ENCODE data around the gene FIBCD1.

Gene FIBCD1

GRCh38 chr9:130874783-130875182 lies 64.3 kb downstream of the FIBCD1 start:
- DNase-seq: no peak

DNA sequence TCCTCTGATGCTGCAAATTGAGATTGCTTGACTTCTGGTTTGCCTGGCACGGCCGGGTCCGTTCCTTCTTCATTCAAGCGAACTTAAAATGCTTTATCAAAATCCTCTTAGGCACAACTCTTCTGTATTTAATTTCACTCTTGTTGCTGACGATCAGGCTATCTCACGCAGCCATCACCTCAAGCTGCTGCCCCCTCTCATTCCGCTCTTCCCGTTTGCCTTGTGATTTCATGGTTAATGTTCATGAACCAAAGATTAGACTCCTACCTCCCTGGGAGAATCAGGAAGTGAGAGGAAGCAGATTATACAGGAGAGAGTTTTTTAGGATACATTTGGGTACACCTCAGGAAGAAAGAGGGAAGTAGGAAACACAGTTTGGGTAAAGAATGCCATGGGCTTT lies 65.1 kb downstream of the FIBCD1 start:
- DNase-seq: no peak

GRCh38 chr9:130872912-130873503 lies 66.0 kb downstream of the FIBCD1 start:
- DNase-seq: no peak

- DNase-seq: no peak
These were observed 66.5 kb downstream of the FIBCD1 start for GRCh38 chr9:130872508-130872907.

GRCh38 chr9:130872093-130872492 lies 67.0 kb downstream of the FIBCD1 start:
- no peak for DNase-seq

GRCh38 chr9:130871395-130872062 lies 67.5 kb downstream of the FIBCD1 start:
- no peak for DNase-seq

GRCh38 chr9:130870491-130871381 lies 68.3 kb downstream of the FIBCD1 start:
- DNase-seq: no peak

- DNase-seq: no peak
These were observed 69.8 kb downstream of the FIBCD1 start for GRCh38 chr9:130869250-130869649.

DNA sequence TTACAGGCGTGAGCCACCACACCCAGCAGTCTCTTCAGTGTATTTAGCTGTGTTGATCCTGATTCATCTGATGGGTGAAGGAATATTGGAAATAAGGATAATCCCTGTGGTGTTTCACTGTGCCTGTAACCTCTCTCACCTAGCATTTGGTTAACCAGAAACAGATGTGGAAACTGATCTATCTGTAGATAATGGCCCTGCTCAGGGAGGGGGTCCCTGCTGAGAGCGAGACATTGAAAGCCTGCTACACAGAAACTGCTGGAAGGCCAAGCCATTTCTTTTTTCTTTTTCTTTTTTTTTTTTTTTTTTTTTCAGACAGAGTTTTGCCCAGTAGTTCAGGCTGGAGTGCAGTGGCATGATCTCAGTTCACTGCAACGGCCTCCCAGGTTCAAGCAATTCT lies 70.8 kb downstream of the FIBCD1 start:
- DNase-seq: no peak

GRCh38 chr9:130867556-130867955 lies 71.5 kb downstream of the FIBCD1 start:
- no peak for DNase-seq

- peak; percentile 11 for DNase-seq
These were observed 72.5 kb downstream of the FIBCD1 start for GRCh38 chr9:130866474-130866965.

- DNase-seq: no peak
These were observed 73.1 kb downstream of the FIBCD1 start for GRCh38 chr9:130865921-130866320.

- no peak for DNase-seq
These were observed 74.5 kb downstream of the FIBCD1 start for GRCh38 chr9:130864541-130864940.

GRCh38 chr9:130862747-130863146 lies 76.3 kb downstream of the FIBCD1 start:
- DNase-seq: no peak

- no peak for DNase-seq
These were observed 76.8 kb downstream of the FIBCD1 start for GRCh38 chr9:130862217-130862616.

DNA sequence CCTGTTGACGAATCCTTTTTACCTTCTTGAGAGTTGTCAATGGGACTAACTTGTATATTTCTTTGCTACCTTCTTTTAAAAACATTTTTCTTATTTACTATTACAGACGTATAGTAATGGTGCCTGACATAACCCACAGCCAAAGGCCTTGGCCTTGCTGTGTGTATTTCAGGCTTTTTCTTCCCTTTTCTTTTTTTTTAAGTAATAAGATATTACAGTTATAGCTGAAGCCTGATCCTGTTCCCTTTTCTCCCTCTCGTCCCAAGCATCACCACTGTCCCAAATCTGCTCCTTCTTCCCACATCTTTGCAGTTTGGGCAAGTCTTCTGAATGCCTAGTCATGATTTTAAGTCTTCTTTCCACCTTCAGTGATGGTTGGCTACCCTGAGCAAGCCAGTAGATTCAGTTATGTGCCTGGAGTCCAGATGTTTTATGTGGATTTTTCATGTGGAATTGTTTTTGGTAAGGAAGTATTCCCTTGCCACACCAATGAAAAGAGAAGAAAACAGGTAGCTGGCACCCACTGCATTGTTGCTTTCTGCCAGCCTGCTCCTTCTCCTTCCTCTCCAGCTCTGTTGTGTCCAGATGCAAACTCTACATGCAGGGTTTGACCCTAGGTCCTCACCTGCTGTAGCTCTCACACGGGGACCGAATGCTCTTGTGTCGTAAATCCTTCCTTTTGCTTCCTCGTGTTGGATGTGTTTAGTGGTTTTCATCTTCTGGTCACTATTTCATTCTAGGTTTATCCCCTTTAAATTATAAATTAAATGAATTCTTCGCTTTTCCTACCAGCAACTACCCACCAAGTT lies 77.5 kb downstream of the FIBCD1 start:
- no peak for DNase-seq

GRCh38 chr9:130860458-130861316 lies 78.4 kb downstream of the FIBCD1 start:
- DNase-seq: no peak

DNA sequence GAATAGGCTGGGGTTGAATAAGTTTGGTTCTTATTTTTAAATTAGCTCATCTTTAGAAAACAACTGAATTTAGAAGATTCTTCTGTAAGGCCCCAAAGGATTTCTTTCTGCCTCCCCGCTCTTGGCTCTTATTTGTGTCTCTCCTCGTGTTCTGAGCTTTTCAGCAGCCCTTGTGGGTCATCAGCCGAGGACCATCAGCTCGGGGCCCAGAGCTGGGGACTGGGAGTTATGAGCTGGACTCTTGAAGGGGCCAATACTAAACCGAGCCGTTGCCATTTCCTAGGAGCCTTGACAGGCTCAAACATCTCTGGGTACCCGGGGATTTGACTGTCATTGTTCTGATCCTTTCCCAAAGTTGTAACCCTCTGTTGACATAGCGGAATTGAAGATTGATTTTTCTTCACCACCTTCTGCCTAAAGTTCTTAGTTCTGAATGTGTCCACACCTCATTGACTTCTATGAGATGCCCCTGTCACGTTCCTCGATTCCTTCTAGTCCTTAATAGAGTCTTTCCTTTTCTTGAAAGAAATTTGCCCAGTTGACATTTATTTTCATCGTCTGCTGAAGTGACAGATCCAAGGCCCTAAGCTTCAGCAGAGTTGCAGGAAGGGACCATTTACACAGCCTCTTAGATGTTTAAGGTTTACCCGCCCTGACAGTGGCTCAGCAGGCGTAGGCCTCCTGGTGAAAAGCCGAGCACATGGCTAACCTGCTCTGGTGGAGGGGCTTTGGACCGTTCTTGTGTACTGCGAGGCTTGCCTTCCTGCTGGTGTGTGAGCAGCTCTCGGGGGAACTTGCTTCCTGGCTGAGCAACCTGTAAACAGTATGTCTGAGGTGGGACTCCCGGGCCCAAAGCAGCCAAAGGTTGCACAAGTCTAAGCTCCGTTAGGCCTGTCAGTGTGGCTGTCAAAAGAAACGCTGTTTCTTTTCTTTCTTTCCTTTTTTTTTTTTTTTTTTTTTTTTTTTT lies 80.0 kb downstream of the FIBCD1 start:
- DNase-seq: no peak

DNA sequence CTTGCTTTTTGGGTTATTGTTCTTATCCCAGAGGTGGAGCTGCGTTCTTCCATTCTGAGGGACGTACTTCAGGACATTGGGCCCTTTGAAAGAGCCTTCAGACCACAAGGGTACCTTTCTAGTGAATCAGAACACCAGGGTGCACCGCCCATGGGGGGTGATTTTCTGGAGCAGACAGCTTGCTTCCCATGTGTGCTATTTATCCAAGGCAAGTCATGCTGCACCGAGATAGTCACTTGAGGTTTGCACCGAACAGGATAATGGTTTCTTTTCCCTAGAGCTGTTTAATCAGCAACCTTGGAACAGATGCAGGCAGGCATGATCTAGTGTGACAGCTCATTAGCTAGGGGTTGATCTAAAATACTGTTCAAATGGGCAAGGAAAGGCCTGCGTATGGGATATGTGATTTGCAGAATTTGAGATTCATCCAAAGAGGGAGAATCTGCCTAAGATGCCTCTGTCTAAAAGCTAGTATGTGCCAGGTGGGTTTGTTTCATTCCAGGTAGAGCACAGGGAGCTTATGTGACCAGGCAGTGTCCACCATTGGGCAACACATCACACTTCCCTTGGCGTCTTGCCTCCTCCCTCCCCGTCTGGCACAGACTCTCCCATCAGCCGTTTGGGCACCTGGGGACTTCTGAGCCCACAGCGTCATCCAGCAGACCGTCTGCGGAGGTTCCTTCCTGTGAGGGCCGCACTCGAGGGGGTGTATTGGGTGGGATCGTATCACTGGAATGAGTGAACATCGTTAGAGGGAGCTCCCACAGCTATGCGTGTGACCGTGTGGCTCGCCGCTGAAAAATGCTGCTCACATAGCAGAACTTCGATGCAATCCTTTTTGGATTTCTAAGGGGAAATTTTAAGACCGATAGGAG lies 80.9 kb downstream of the FIBCD1 start:
- DNase-seq: no peak

DNA sequence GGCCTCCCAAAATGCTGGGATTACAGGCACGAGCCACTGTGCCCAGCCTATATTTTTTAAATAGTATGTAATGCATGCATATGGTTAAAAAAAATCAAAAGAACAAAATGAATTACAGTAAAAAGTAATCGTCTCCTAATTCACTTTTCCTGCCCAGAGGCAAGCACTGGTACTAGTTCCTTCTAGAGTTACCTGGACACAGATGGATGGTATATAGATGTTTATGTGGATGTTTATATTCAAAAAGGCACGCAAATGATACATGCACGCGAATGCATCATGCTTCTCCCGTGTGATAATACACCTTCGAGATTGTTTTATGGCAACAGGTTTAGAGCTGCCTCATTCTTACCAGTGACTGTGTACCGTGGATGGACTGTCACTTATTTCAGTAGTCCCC lies 82.6 kb downstream of the FIBCD1 start:
- DNase-seq: no peak

All from NCI-H2081 treated with DMSO at 0.1 percent for 48 hours (cell line).